ENCODE results near the gene TNS1.
A peak's percentile ranks its signal among the peaks of the same experiment; 100 is the strongest.

TNS1 gene

GRCh38 chr2:217847552-217848350 lies 155.0 kb downstream of the TNS1 start:
- no peak for DNase-seq (ENCODE audit: low read depth)
- no peak overlapping the region for H3K4me3 ChIP-seq (ENCODE audit: low read length)
- no peak for TF ChIP-seq CTCF (IDR thresholded peaks at IDR 0.05; ENCODE audit: insufficient read depth, low read depth, low read length, missing control alignments)

GRCh38 chr2:217847115-217847514 lies 155.7 kb downstream of the TNS1 start:
- DNase-seq (ENCODE audit: low read depth) = no peak
- no peak for TF ChIP-seq CTCF (IDR thresholded peaks at IDR 0.05; ENCODE audit: insufficient read depth, low read depth, low read length, missing control alignments)
- H3K4me3 ChIP-seq (ENCODE audit: low read length) = no peak overlapping the region

GRCh38 chr2:217846321-217846743 lies 156.5 kb downstream of the TNS1 start:
- no peak for TF ChIP-seq CTCF (IDR thresholded peaks at IDR 0.05; ENCODE audit: insufficient read depth, low read depth, low read length, missing control alignments)
- peak; percentile 42 for DNase-seq (ENCODE audit: low read depth)
- no peak overlapping the region for H3K4me3 ChIP-seq (ENCODE audit: low read length)

- DNase-seq (ENCODE audit: low read depth) = no peak
- H3K4me3 ChIP-seq (ENCODE audit: low read length) = no peak overlapping the region
- TF ChIP-seq CTCF (IDR thresholded peaks at IDR 0.05; ENCODE audit: insufficient read depth, low read depth, low read length, missing control alignments) = no peak
Measured at GRCh38 chr2:217845301-217845700, 157.5 kb downstream of the TNS1 start.

- TF ChIP-seq CTCF (IDR thresholded peaks at IDR 0.05; ENCODE audit: insufficient read depth, low read depth, low read length, missing control alignments) = no peak
- H3K4me3 ChIP-seq (ENCODE audit: low read length) = no peak overlapping the region
- no peak for DNase-seq (ENCODE audit: low read depth)
Measured at GRCh38 chr2:217844696-217845095, 158.1 kb downstream of the TNS1 start.

- H3K4me3 ChIP-seq (ENCODE audit: low read length) = no peak overlapping the region
- TF ChIP-seq CTCF (IDR thresholded peaks at IDR 0.05; ENCODE audit: insufficient read depth, low read depth, low read length, missing control alignments) = no peak
- DNase-seq (ENCODE audit: low read depth) = no peak
Measured at GRCh38 chr2:217843324-217843723, 159.5 kb downstream of the TNS1 start.

GRCh38 chr2:217842017-217842416 lies 160.8 kb downstream of the TNS1 start:
- H3K4me3 ChIP-seq (ENCODE audit: low read length) = no peak overlapping the region
- no peak for TF ChIP-seq CTCF (IDR thresholded peaks at IDR 0.05; ENCODE audit: insufficient read depth, low read depth, low read length, missing control alignments)
- no peak for DNase-seq (ENCODE audit: low read depth)

Measured in epithelial cell of esophagus (primary cell).